Measurements from ENCODE around the gene RCC2. TPM values are rescaled to one million over a fixed set of nuclear protein-coding genes. Genes with fewer than 3 reads are reported as not detected.

Gene RCC2
- total RNA-seq, 1 experiment from 2014 or later, result 473 TPM

DNA sequence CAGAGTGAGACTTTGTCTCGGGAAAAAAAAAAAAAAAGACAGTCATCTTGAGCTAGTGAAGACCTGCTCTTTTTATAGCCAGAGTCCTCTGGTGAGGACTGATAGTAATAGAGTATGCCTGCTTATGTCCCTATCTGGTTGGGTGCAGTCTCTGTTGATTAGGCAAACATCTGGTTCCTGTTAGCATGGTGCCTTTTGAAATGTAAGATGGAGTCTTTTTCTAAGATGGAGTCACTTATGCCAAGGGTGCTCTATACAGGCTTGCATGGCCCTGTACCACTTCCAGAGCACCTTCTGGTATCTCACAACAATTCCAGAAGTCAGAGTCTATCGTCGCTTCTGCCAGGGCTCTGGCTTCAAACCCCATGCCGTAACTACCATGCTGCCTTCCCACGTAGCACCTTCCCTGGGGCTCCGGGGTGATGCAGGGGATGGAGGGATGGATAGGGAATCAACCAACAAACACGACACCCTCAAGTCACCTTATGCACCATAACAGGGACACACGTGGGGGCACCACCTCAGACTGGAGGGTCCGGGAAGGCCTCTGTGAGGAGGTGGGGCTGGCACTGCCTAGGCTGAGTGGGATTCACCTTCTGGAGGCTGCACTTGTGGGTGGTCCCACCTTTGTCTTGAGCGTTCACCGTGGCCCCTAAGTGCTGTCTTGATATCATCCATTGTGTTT, 79.1 kb downstream of the RCC2 start:
- Histone ChIP-seq H3K9ac (ENCODE audit: extremely low read depth, insufficient read length, low read length) (no peak overlapping the region), H2BK15ac (ENCODE audit: low read depth, low read length) (no peak overlapping the region), H4K20me1 (ENCODE audit: control insufficient read depth, insufficient read depth, insufficient read length) (no peaks in the 10 kb centered on the region), H3K79me1 (ENCODE audit: insufficient read depth, low read depth, low read length, poor library complexity, severe bottlenecking) (no peaks in the 10 kb centered on the region), H4K91ac (ENCODE audit: insufficient read length, low read depth, low read length) (no peak overlapping the region), H3K79me2 (ENCODE audit: insufficient read depth, low read length) (no peaks in the 10 kb centered on the region), H2AK5ac (ENCODE audit: insufficient read length, low read length) (no peak overlapping the region), H4K8ac (replicated peaks; ENCODE audit: insufficient read length, low read depth, low read length) (no peak overlapping the region), H3K18ac (ENCODE audit: insufficient read length, low read depth, low read length) (no peak overlapping the region), H2BK120ac (ENCODE audit: low read depth, low read length, poor library complexity, severe bottlenecking) (no peak overlapping the region), H3K27me3 (ENCODE audit: insufficient read depth, low read length) (no peaks in the 10 kb centered on the region), H3K4me2 (ENCODE audit: insufficient read depth, insufficient read length, low read length) (no peak overlapping the region), H2BK5ac (ENCODE audit: insufficient read length, low read length) (no peak overlapping the region), H4K5ac (ENCODE audit: insufficient read length, low read depth, low read length) (no peak overlapping the region), H3K23ac (ENCODE audit: insufficient read length, low read depth, low read length) (no peak overlapping the region), H3K23me2 (ENCODE audit: insufficient read length, low read depth, low read length, poor library complexity, severe bottlenecking) (no peaks in the 10 kb centered on the region), H2AFZ (ENCODE audit: low read length) (no peak overlapping the region), H3K4ac (ENCODE audit: low read depth, low read length) (no peak overlapping the region), H3K27ac (ENCODE audit: insufficient read length, low read depth, low read length) (no peak overlapping the region), H3K14ac (ENCODE audit: insufficient read depth, low read length) (no peak overlapping the region), H2BK20ac (ENCODE audit: low read depth, low read length, poor library complexity, severe bottlenecking) (no peak overlapping the region), H3K9me3 (ENCODE audit: control insufficient read depth, low read depth, low read length) (no peaks in the 10 kb centered on the region), H3K4me1 (ENCODE audit: insufficient read depth, low read length) (no peaks in the 10 kb centered on the region), H3T11ph (ENCODE audit: low read length) (no peak overlapping the region), H3K56ac (ENCODE audit: insufficient read length, low read depth, low read length) (no peak overlapping the region), H2BK12ac (ENCODE audit: insufficient read length, low read depth, low read length) (no peak overlapping the region)
- no peaks in the 10 kb centered on the region for H3K36me3 Mint-ChIP-seq (ENCODE audit: insufficient read depth in 1 of 3, low read depth in 3 of 3)
- H3K4me1 Mint-ChIP-seq, result peaks cover 9 to 11% of the 10 kb centered on the region in 2 experiments; a peak in 3 of 4 replicates
- no peak overlapping the region for H3K27ac Mint-ChIP-seq
- no peaks in the 10 kb centered on the region; the same call in 1 of the 2 replicates for H3K27me3 Mint-ChIP-seq (ENCODE audit: low read depth)
- WGBS (ENCODE audit: extremely low coverage, insufficient read length, low lambda C conversion rate), result no CpG with 5 or more reads among the region's 11 CpGs
- DNase-seq, result peak; percentile 16
- no peak overlapping the region for H3K4me3 Mint-ChIP-seq
- TF ChIP-seq, protein P1, sequence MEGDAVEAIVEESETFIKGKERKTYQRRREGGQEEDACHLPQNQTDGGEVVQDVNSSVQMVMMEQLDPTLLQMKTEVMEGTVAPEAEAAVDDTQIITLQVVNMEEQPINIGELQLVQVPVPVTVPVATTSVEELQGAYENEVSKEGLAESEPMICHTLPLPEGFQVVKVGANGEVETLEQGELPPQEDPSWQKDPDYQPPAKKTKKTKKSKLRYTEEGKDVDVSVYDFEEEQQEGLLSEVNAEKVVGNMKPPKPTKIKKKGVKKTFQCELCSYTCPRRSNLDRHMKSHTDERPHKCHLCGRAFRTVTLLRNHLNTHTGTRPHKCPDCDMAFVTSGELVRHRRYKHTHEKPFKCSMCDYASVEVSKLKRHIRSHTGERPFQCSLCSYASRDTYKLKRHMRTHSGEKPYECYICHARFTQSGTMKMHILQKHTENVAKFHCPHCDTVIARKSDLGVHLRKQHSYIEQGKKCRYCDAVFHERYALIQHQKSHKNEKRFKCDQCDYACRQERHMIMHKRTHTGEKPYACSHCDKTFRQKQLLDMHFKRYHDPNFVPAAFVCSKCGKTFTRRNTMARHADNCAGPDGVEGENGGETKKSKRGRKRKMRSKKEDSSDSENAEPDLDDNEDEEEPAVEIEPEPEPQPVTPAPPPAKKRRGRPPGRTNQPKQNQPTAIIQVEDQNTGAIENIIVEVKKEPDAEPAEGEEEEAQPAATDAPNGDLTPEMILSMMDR (conservative IDR thresholded peaks at IDR 0.05), result no peak
- H3K9me3 Mint-ChIP-seq, result no peaks in the 10 kb centered on the region; a peak in 1 of 5 replicates
